Measurements from ENCODE around the gene UQCRC1.

The UQCRC1 gene

GRCh38 chr3:48598323-48599076, 10.9 kb downstream of the UQCRC1 start:
- DNase-seq = no peak

DNA sequence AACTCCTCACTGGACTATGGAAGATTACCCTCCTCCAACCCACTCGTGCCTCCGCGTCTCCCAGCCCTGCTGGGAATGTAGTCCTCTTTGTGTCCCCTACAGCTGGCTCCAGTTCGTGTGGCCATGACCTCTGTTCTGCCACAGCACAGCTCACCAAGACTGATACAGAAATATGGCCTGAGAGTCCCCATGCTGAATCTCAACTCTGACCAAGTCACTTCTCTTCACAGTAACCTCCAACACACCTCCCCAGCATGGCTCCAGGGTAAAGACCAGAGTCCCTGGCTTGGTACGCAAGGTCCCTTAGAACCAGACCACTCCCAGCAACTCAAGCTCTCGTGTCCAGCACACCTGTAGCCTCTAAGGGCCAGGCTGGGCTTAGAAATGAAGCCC, 12.0 kb downstream of the UQCRC1 start:
- no peak for DNase-seq

GRCh38 chr3:48596676-48597407, 12.6 kb downstream of the UQCRC1 start:
- no peak for DNase-seq

DNA sequence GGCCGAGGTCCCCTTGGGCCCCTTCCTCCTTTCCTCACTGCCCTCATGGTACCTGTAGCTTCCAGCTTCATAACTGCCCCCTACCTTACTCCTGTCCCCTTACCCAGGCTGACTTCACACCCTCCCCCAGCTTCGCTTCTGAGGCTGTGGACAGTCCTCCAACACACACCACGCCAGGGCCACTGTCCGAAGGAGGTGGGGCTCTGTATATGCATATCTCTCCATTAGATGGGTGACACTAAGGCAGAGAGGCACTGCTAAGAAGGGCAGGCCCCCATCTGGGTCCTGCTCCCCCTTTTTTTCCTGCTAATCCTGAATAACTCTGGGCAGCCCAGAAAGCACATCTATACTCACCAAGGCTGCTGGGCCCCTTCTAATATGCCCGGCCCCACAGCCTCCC, 13.3 kb downstream of the UQCRC1 start:
- no peak for DNase-seq

GRCh38 chr3:48595526-48596121, 13.8 kb downstream of the UQCRC1 start:
- no peak for DNase-seq

DNA sequence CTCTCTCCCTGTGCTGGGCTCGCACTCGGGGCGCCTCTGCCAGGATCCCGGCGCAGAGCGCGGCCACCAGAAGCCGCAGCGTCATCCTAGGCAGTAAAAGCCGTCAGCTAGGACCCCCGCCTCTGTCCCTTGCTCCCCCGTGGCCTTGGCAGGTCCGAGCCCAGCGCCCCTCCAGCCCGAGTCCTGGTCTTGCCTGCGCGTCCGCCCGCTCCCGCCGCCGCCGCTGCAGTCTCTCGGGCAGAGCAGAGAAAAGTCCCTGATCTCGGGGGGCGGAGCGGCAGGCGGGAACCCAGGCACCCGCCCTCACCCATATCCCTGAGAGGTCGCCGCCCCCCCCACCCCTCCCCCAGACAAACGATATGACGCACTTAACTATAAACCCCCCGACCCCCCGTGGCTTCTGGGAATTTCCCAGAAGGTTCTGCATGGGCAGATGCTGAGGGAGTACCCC, 14.3 kb downstream of the UQCRC1 start, which contains the start of gene COL7A1:
Gene COL7A1 (minus strand): TSS at position 255 of the 451 bp plus-strand sequence. CDS start 170 bp downstream, at position 85.
- DNase-seq = no peak

- DNase-seq = no peak
These were observed 14.9 kb downstream of the UQCRC1 start for GRCh38 chr3:48594417-48595049.

DNA sequence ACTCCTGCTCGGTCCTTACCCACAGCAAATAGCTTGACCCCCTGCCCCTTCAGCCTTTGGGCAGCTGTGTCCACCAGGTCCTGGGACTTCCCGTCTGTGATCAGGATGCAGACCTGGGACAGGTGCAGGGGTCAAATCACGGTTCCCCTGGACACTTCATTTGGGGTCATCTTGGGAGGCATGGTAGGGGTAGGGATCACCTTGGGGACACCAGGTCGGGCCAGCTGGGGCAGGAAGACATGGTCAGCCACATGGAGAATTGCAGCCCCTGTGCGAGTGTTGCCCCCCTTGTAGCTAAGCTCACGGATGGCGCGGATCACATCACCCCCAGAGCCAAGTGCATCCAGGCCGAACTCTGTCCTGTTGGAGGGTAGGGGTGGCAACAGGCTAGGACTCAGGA, 16.1 kb downstream of the UQCRC1 start:
- DNase-seq = no peak

DNA sequence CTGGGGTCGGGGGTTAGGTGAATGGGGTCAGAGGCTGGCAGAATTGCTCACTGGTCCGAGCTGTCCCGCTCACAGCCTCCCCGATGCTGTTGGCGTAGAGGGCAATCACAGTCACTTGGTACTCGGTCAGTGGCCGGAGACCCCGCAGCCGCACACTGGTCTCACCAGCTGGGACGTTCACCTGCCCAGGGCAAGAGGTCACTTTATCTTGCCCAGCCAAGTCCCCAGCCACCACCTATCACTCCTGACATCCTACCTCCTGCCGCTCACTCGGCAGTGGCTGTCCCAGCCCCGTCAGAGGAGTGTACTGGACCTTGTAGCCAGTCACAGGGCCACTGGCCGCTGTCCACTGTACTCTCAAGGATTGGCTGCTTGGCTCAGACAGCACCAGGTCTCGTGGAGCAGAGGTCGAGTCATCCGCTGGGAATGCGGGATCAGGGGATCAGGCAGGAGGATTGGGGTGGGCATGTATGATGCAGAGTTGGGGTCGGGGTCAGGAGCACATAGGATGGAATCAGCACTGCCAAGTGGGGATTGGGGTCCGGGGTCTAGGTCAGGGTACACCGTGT, 16.8 kb downstream of the UQCRC1 start:
- no peak for DNase-seq

- DNase-seq = no peak
These were observed 17.4 kb downstream of the UQCRC1 start for GRCh38 chr3:48591886-48592518.

- no peak for DNase-seq
These were observed 18.0 kb downstream of the UQCRC1 start for GRCh38 chr3:48591436-48591835.

GRCh38 chr3:48588230-48588629, 21.2 kb downstream of the UQCRC1 start:
- no peak for DNase-seq

DNA sequence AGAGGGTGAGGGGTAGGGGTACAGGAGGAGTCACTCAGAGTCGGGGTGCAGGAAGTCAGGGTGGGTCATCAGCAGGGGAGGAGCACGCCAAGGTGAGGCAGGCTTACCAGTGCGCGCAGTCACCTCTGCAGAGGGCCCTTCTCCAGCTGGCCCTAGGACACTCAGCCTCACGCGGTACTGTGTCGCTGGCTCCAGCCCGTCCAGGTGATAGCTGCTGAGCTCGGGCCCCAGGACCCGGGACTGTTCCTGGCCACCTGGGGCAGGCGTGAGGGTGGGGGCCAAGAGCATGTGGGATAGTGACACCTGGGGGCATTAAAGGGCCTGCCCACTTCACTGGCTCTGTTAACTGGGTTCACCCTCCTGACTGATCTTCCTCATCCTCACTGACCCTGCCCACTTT, 21.8 kb downstream of the UQCRC1 start:
- DNase-seq = no peak

- no peak for DNase-seq
These were observed 24.0 kb downstream of the UQCRC1 start for GRCh38 chr3:48585411-48585810.

GRCh38 chr3:48584836-48585235, 24.6 kb downstream of the UQCRC1 start:
- DNase-seq = no peak

DNA sequence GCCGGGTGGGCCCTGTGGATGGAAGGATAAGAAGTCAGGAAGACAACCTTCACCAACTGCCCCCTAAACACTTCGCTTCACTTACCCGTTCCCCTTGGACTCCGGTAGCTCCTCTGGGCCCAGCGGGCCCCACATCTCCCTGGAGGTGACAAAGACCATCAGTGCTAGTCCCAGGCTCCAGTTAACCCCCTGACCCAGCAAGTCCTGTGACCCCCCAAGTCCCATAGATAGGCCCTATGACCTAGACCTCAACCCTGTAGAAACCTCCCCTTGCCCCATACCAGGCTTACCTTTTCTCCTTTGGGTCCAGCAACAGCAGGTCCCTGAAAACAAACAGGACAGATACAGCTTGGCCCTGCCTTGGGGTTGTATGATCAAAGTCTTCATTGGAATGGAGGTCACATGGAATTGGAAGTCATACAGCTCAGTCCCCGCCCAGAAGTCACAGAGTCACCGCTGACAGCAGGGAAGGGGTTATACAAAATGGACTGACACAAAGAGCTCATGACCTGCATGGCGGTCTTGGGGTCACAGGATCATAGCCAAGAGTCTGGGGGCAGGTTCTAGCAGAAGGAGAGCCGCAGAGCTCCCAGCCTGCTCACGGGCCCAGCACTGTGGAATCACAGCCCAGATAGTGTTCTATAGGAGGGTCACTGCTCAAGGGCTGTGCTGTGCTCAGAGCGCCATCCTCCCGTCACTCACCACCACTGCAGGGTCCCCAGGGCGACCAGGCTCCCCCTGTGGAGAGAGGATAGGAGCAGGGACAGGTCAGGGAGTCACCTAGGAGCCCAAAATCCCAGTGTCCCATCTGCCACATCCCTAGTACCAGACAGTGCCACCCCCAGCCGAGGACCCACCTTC, 27.6 kb downstream of the UQCRC1 start:
- DNase-seq = no peak

DNA sequence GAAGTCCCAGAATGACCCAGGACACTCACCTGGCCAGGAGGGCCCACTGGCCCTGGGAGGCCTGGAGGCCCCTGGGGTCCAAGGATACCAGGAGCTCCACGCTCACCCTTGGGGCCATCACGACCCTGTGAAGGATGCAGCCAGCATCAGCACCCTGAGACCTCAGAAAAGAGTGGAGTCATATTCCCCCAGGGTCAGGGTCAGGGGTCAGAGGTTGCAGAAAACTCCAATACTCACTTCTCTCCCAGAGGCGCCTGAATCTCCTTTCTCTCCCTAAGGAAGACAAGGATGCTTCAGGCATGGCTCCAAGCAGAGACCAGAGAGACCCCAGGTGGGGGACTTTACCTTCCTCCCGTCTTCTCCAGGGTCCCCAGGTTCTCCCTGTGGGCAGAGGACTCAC, 32.8 kb downstream of the UQCRC1 start:
- no peak for DNase-seq

GRCh38 chr3:48575366-48575765, 34.1 kb downstream of the UQCRC1 start:
- no peak for DNase-seq

- DNase-seq = no peak
These were observed 35.4 kb downstream of the UQCRC1 start for GRCh38 chr3:48573973-48574585.

DNA sequence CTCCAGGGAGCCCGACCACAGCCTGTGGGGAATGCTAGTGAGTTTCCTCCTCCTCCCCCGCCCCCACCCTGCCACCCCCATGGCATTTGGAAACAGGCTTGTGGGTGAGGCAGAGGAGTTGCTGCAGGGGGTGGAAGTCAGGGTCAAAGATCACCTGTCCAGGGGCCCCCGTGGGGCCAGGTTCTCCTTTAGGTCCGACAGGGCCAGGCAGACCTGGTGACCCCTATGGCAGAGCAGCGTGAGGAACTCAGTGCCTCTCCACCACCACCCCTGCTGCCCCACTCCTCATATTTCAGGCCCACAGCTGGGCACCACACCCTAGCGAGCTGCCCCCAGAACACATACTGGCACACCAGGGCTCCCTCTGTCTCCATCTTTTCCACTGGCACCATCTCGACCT, 36.9 kb downstream of the UQCRC1 start:
- DNase-seq = no peak

DNA sequence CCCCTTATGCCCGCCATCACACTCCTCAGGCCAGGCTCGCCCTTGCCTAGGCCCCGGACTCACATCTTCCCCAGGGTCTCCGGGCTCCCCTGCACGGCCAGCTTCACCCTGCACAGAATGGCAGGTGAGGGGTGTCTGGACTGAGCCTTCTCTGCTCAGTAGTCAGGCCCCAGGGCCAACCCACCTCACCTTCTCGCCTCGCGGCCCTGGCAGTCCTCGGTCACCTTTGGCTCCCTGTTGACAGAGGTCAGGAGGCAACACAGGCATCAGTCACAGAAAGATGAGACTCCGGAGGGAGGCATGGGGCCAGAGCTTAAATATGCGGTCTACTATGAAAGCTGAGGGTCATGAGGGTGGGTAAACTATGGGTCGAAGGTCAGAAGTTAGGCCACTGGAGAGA, 37.5 kb downstream of the UQCRC1 start:
- no peak for DNase-seq

Data from COR-L47 (cell line).